Upper lobe of right lung (tissue), 1 donor: ENCODE results near the gene DCAF10. TPM values are rescaled to one million over a fixed set of nuclear protein-coding genes. Genes with fewer than 3 reads are reported as not detected.
A peak's percentile ranks its signal among the peaks of the same experiment; 100 is the strongest.

Source experiments
- ATAC-seq: fragments of 200-7000 bp; cut with Tn5 transposase; one replicate; pipeline ENCODE4 v1.9.1; 2020; ENCODE audit warnings: mild to moderate bottlenecking, moderate library complexity
- DNase-seq: peaks from one replicate; pipeline ENCODE4 v3.0.0-alpha.2; 2020
- H3K27ac ChIP-seq: fragments of 200-600 bp; one replicate; pipeline ENCODE4 v1.8.0; 2022
- H3K27me3 ChIP-seq: fragments of 200-600 bp; one replicate; pipeline ENCODE4 v1.8.0; 2022; ENCODE audit warnings: mild to moderate bottlenecking
- H3K36me3 ChIP-seq: fragments of 200-600 bp; one replicate; pipeline ENCODE4 v1.8.0; 2022
- H3K4me1 ChIP-seq: fragments of 200-600 bp; one replicate; pipeline ENCODE4 v1.8.0; 2022
- H3K4me3 ChIP-seq: fragments of 200-600 bp; one replicate; pipeline ENCODE4 v1.8.0; 2022; ENCODE audit warnings: mild to moderate bottlenecking
- H3K9me3 ChIP-seq: fragments of 200-600 bp; one replicate; pipeline ENCODE4 v1.8.0; 2022
- intact Hi-C: fragments of 100-400 bp; cut with DNase I; formaldehyde crosslinking; loops from one replicate; pipeline ENCODE4 v1.11.0; 2022
- total RNA-seq: library from RNA; stranded (reverse); fragmentation: NEBNext Ultra II Directional; extraction: Animal tissue kit (Norgen Biotek cat#: 25700); gene quantifications from one replicate; pipeline ENCODE4 v1.2.1, GENCODE V29; 2021
- TF ChIP-seq, protein P1 (sequence below): fragments of 200-600 bp; IDR thresholded peaks from one replicate; pipeline ENCODE4 v1.8.0; 2022; ENCODE audit warnings: antibody characterized with exemption
- donor health status: DM: no; HTN: yes; CAD: no; lungs with severe emphysema.

DCAF10 gene
- total RNA-seq, 1 donor from 2014 or later = 25.2 TPM

- DNase-seq = no peak
- H3K27me3 ChIP-seq = no peaks in the 10 kb centered on the region
- no peak overlapping the region for H3K4me3 ChIP-seq
- intact Hi-C loops = loop anchor here (5.0 to 10.0 kb wide), 2 partner anchors 177 to 455 kb away; no protein-coding TSS in a partner anchor
- no peaks in the 10 kb centered on the region for H3K36me3 ChIP-seq
- H3K4me1 ChIP-seq = peaks cover 5% of the 10 kb centered on the region
- H3K9me3 ChIP-seq = no peaks in the 10 kb centered on the region
- no peak overlapping the region for H3K27ac ChIP-seq
- TF ChIP-seq, protein P1, sequence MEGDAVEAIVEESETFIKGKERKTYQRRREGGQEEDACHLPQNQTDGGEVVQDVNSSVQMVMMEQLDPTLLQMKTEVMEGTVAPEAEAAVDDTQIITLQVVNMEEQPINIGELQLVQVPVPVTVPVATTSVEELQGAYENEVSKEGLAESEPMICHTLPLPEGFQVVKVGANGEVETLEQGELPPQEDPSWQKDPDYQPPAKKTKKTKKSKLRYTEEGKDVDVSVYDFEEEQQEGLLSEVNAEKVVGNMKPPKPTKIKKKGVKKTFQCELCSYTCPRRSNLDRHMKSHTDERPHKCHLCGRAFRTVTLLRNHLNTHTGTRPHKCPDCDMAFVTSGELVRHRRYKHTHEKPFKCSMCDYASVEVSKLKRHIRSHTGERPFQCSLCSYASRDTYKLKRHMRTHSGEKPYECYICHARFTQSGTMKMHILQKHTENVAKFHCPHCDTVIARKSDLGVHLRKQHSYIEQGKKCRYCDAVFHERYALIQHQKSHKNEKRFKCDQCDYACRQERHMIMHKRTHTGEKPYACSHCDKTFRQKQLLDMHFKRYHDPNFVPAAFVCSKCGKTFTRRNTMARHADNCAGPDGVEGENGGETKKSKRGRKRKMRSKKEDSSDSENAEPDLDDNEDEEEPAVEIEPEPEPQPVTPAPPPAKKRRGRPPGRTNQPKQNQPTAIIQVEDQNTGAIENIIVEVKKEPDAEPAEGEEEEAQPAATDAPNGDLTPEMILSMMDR = no peak
- no peak for ATAC-seq
Measured at GRCh38 chr9:37910271-37910670, 109.7 kb downstream of the DCAF10 start.

DNA sequence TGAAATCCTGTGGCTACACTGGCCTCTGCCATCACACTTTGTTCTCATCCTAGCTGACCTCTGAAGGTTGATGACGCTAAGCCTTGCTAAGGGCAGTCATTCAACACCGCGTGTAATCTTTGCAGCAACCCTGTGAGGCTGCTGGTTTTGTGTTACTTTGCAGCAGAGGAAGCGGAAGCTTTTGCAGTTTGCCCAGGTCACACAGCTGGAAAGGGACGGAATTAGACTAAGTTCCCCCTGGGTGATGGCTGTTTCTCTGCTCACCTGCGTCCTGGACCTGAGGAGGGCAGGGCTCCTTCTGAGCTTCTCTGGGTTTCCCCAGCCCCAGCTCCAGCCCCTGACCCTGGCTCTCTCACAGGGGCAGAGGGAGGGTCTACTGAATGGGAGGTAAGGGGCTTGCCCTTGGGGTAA, 110.7 kb downstream of the DCAF10 start:
- Histone ChIP-seq H3K4me3 (no peak overlapping the region), H3K27me3 (no peaks in the 10 kb centered on the region), H3K36me3 (no peaks in the 10 kb centered on the region), H3K9me3 (no peaks in the 10 kb centered on the region), H3K4me1 (peaks cover 10% of the 10 kb centered on the region), H3K27ac (no peak overlapping the region)
- intact Hi-C loops = loop anchor here (5.0 to 10.0 kb wide), 2 partner anchors 176 to 454 kb away; no protein-coding TSS in a partner anchor
- TF ChIP-seq, protein P1 = no peak
- no peak for ATAC-seq
- DNase-seq = no peak

- Histone ChIP-seq H3K4me1 (peaks cover 18% of the 10 kb centered on the region), H3K27ac (no peak overlapping the region), H3K27me3 (no peaks in the 10 kb centered on the region), H3K9me3 (no peaks in the 10 kb centered on the region), H3K36me3 (no peaks in the 10 kb centered on the region), H3K4me3 (no peak overlapping the region)
- DNase-seq (peak; percentile 82), ATAC-seq (peak; percentile 89)
- TF ChIP-seq, protein P1 = peak; percentile 99
- intact Hi-C loops = loop anchor here (5.0 to 10.0 kb wide), 2 partner anchors 174 to 451 kb away; no protein-coding TSS in a partner anchor
Measured at GRCh38 chr9:37913480-37914153, 113.0 kb downstream of the DCAF10 start.

- TF ChIP-seq, protein P1 = no peak
- intact Hi-C loops = loop anchor here (5.0 to 10.0 kb wide), 2 partner anchors 173 to 451 kb away; no protein-coding TSS in a partner anchor
- Histone ChIP-seq H3K4me3 (no peak overlapping the region), H3K4me1 (peaks cover 18% of the 10 kb centered on the region), H3K36me3 (no peaks in the 10 kb centered on the region), H3K9me3 (no peaks in the 10 kb centered on the region), H3K27me3 (no peaks in the 10 kb centered on the region), H3K27ac (no peak overlapping the region)
- no peak for ATAC-seq
- peak; percentile 50 for DNase-seq
Measured at GRCh38 chr9:37914154-37914551, 113.6 kb downstream of the DCAF10 start.

GRCh38 chr9:37914701-37915358, 114.2 kb downstream of the DCAF10 start:
- DNase-seq = no peak
- Histone ChIP-seq H3K36me3 (no peaks in the 10 kb centered on the region), H3K9me3 (no peaks in the 10 kb centered on the region), H3K27me3 (no peaks in the 10 kb centered on the region), H3K4me1 (peaks cover 18% of the 10 kb centered on the region), H3K27ac (no peak overlapping the region), H3K4me3 (no peak overlapping the region)
- TF ChIP-seq, protein P1 = no peak
- intact Hi-C loops = loop anchor here (5.0 to 10.0 kb wide), 2 partner anchors 172 to 450 kb away; no protein-coding TSS in a partner anchor
- ATAC-seq = no peak
